ENCODE data around the gene BRDT.
A peak's percentile ranks its signal among the peaks of the same experiment; 100 is the strongest.
"Not testable (repeated sequence)": the region's sequence is repeated elsewhere in the genome, so short reads cannot be mapped to it uniquely, and the experiment has no call there.

BRDT gene

GRCh38 chr1:92016720-92017316 is 67.6 kb downstream of the BRDT start:
- Histone ChIP-seq H3K36me3 (replicated peaks) (no peaks in the 10 kb centered on the region), H3K9me3 (no peaks in the 10 kb centered on the region), H3K4me1 (no peaks in the 10 kb centered on the region), H3K27me3 (ENCODE audit: low read depth) (no peaks in the 10 kb centered on the region), H3K4me3 (no peak overlapping the region)
- DNase-seq (ENCODE audit: low spot score in 2 of 2): no peak
- in situ Hi-C loops (cut with MboI; ENCODE audit: low sequenced_read_pairs): no loop called here

- no peak overlapping the region for H3K4me3 ChIP-seq
- in situ Hi-C loops (cut with MboI; ENCODE audit: low sequenced_read_pairs): no loop called here
- no peaks in the 10 kb centered on the region for H3K36me3 ChIP-seq (replicated peaks)
- H3K9me3 ChIP-seq: no peaks in the 10 kb centered on the region
- no peak for DNase-seq (ENCODE audit: low spot score in 2 of 2)
- H3K27me3 ChIP-seq (ENCODE audit: low read depth): no peaks in the 10 kb centered on the region
- no peaks in the 10 kb centered on the region for H3K4me1 ChIP-seq
Observed at GRCh38 chr1:92017656-92018055, 68.5 kb downstream of the BRDT start.

DNA sequence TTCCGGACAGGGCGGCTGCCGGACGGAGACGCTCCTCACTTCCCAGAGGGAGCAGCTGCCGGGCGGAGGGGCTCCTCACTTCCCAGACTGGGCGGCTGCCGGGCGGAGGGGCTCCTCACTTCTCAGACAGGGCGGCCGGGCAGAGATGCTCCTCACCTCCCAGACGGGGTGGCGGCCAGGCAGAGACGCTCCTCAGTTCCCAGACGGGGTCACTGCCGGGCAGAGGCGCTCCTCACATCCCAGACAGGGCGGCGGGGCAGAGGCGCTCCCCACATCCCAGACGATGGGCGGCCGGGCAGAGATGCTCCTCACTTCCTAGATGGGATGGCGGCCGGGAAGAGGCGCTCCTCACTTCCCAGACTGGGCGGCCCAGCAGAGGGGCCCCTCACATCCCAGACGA is 76.8 kb downstream of the BRDT start:
- H3K4me3 ChIP-seq; H3K9me3 ChIP-seq; in situ Hi-C loops (cut with MboI; ENCODE audit: low sequenced_read_pairs); DNase-seq (ENCODE audit: low spot score in 2 of 2); H3K4me1 ChIP-seq; H3K36me3 ChIP-seq (replicated peaks); H3K27me3 ChIP-seq (ENCODE audit: low read depth): not testable (repeated sequence)

GRCh38 chr1:92026806-92027205 is 77.6 kb downstream of the BRDT start:
- Histone ChIP-seq H3K4me3 (no peak overlapping the region), H3K9me3 (no peaks in the 10 kb centered on the region), H3K27me3 (ENCODE audit: low read depth) (no peaks in the 10 kb centered on the region), H3K4me1 (peaks cover 4% of the 10 kb centered on the region), H3K36me3 (replicated peaks) (no peaks in the 10 kb centered on the region)
- no peak for DNase-seq (ENCODE audit: low spot score in 2 of 2)
- in situ Hi-C loops (cut with MboI; ENCODE audit: low sequenced_read_pairs): no loop called here

DNA sequence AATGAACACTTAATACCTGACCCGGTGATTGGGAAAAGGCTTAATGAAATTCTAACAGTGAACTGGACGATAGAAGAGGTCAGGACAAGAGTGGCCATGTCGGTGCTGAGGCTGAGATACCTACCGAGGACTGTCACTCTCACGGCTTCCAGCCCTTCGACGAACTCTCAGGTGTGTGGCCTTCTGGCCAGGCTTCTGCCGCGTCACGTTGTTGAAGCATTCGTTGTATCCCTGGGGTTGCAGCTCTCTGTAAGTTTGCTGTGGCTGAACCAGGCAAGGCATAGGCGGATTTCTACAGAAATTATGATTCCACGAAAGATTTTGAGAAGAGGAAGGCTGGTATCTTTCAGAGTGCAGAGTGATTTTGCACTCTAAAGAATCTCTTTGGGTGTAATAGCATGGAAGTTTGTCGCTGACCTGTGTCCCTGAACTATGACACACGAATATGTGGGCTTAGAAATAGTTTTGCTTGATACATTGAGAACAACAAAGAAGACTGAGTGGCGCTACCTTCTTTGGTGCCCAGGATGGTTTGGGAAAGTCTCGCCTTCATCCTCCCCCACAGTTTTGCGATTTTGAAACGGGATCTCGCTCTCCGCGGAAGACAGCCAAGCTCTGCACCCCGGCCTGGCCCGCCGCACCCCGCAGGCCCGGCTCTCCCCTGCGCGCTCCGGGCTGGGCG is 80.2 kb downstream of the BRDT start:
- peak overlapping the region; percentile 42 for H3K4me3 ChIP-seq
- H3K27me3 ChIP-seq (ENCODE audit: low read depth): no peaks in the 10 kb centered on the region
- no peak for DNase-seq (ENCODE audit: low spot score in 2 of 2)
- in situ Hi-C loops (cut with MboI; ENCODE audit: low sequenced_read_pairs): no loop called here
- no peaks in the 10 kb centered on the region for H3K36me3 ChIP-seq (replicated peaks)
- no peaks in the 10 kb centered on the region for H3K9me3 ChIP-seq
- H3K4me1 ChIP-seq: peaks cover 4% of the 10 kb centered on the region

GRCh38 chr1:92030656-92031107 is 81.5 kb downstream of the BRDT start:
- Histone ChIP-seq H3K4me1 (peaks cover 4% of the 10 kb centered on the region), H3K36me3 (replicated peaks) (no peaks in the 10 kb centered on the region), H3K4me3 (peak overlapping the region; percentile 42), H3K9me3 (no peaks in the 10 kb centered on the region), H3K27me3 (ENCODE audit: low read depth) (no peaks in the 10 kb centered on the region)
- in situ Hi-C loops (cut with MboI; ENCODE audit: low sequenced_read_pairs): no loop called here
- DNase-seq (ENCODE audit: low spot score in 2 of 2): peak in 1 of 2 experiments; percentile 11

GRCh38 chr1:92031281-92032110 is 82.3 kb downstream of the BRDT start:
- Histone ChIP-seq H3K9me3 (no peaks in the 10 kb centered on the region), H3K4me3 (no peak overlapping the region), H3K36me3 (replicated peaks) (no peaks in the 10 kb centered on the region), H3K4me1 (peaks cover 4% of the 10 kb centered on the region), H3K27me3 (ENCODE audit: low read depth) (no peaks in the 10 kb centered on the region)
- in situ Hi-C loops (cut with MboI; ENCODE audit: low sequenced_read_pairs): no loop called here
- DNase-seq (ENCODE audit: low spot score in 2 of 2): no peak

DNA sequence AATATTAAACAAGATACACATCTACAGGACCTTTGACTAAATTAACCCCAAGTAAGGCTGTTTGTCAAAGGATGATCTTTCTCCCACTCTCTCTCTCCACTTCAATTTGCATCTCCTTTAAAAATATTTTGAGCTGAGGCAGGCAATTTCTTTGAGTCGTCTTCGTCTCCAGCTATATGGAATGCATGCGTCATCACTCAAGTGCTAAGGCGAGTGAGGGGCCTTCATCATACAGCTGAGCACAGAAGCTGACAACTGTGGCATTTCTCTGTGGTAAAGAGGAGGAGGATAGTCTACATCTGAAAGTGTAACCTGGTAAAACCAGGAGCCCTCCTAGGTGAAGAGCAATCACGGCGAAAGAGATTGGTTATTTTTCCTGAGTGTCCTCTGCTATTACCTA is 88.2 kb downstream of the BRDT start:
- no peaks in the 10 kb centered on the region for H3K36me3 ChIP-seq (replicated peaks)
- DNase-seq (ENCODE audit: low spot score in 2 of 2): no peak
- no peaks in the 10 kb centered on the region for H3K4me1 ChIP-seq
- H3K27me3 ChIP-seq (ENCODE audit: low read depth): 0 out of 2 replicates have a peak, but pooled peaks cover 2% of the 10 kb centered on the region
- no peaks in the 10 kb centered on the region for H3K9me3 ChIP-seq
- no peak overlapping the region for H3K4me3 ChIP-seq
- in situ Hi-C loops (cut with MboI; ENCODE audit: low sequenced_read_pairs): no loop called here

DNA sequence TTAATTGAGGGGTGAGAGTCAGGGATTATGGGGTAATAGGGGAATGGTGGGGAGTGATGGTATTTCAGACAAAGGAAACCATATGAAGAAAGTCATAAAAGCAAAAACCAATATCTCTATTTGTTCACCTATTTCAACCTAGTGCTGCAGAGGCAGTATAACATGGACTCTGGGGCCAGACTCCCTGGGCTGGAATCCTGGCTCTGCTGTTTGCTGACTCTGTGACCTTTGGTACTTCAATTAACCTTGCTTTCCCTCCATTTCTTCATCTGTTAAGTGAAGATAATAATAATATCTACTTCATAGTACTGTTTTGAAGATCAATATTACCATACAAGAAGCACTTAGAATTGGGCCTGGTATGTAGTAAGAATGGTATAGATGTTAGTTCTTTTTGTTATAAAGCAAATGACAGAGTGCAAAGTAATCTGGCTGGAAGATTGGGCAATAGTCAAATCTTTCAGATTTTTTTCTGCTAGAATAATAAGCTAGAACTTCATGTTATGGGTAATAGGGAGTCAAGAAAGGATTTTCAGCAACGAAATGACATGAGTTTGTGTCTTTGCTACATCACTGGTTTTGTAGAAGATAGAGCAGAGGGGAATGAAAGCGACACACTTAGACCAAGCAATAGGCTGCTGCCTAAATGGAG is 89.6 kb downstream of the BRDT start:
- H3K4me1 ChIP-seq: no peaks in the 10 kb centered on the region
- H3K36me3 ChIP-seq (replicated peaks): no peaks in the 10 kb centered on the region
- in situ Hi-C loops (cut with MboI; ENCODE audit: low sequenced_read_pairs): no loop called here
- no peak for DNase-seq (ENCODE audit: low spot score in 2 of 2)
- H3K4me3 ChIP-seq: no peak overlapping the region
- H3K9me3 ChIP-seq: no peaks in the 10 kb centered on the region
- H3K27me3 ChIP-seq (ENCODE audit: low read depth): 0 out of 2 replicates have a peak, but pooled peaks cover 2% of the 10 kb centered on the region

- no peak for DNase-seq (ENCODE audit: low spot score in 2 of 2)
- Histone ChIP-seq H3K4me3 (no peak overlapping the region), H3K9me3 (no peaks in the 10 kb centered on the region), H3K27me3 (ENCODE audit: low read depth) (0 out of 2 replicates have a peak, but pooled peaks cover 2% of the 10 kb centered on the region), H3K36me3 (replicated peaks) (no peaks in the 10 kb centered on the region), H3K4me1 (no peaks in the 10 kb centered on the region)
- in situ Hi-C loops (cut with MboI; ENCODE audit: low sequenced_read_pairs): no loop called here
Observed at GRCh38 chr1:92040971-92041370, 91.8 kb downstream of the BRDT start.

DNA sequence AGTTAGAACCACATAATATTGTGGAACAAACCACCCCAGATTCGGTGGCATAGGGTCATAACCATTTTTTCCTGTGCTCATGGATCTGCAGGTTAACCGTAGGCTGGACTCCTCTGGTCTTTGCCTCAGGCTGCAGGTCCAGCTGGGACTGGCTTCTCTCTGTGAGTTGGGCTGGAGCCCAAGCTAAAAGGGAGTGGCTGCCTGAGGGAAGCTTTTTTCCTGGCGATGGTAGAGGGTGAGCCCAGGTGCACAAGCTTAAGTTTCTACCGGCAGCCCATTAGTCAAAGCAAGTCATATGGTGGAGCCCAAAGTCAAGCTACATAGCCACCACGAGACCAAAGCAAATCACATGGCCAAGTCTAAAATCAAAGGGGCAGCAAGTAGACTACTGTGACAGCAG is 94.4 kb downstream of the BRDT start:
- in situ Hi-C loops (cut with MboI; ENCODE audit: low sequenced_read_pairs): no loop called here
- H3K4me1 ChIP-seq: no peaks in the 10 kb centered on the region

GRCh38 chr1:92045766-92046495 is 96.7 kb downstream of the BRDT start:
- H3K4me1 ChIP-seq: no peaks in the 10 kb centered on the region
- no peaks in the 10 kb centered on the region for H3K9me3 ChIP-seq
- in situ Hi-C loops (cut with MboI; ENCODE audit: low sequenced_read_pairs): no loop called here
- H3K36me3 ChIP-seq (replicated peaks): no peaks in the 10 kb centered on the region
- no peak for DNase-seq (ENCODE audit: low spot score in 2 of 2)
- H3K27me3 ChIP-seq (ENCODE audit: low read depth): peaks cover 9% of the 10 kb centered on the region; the same call in 1 of the 2 replicates
- no peak overlapping the region for H3K4me3 ChIP-seq

More for the DNA sequence above, 94.4 kb downstream of the BRDT start:
- H3K27me3 ChIP-seq (ENCODE audit: low read depth): 0 out of 2 replicates have a peak, but pooled peaks cover 5% of the 10 kb centered on the region
- H3K4me3 ChIP-seq: no peak overlapping the region
- H3K9me3 ChIP-seq: no peaks in the 10 kb centered on the region
- no peak for DNase-seq (ENCODE audit: low spot score in 2 of 2)
- no peaks in the 10 kb centered on the region for H3K36me3 ChIP-seq (replicated peaks)

DNA sequence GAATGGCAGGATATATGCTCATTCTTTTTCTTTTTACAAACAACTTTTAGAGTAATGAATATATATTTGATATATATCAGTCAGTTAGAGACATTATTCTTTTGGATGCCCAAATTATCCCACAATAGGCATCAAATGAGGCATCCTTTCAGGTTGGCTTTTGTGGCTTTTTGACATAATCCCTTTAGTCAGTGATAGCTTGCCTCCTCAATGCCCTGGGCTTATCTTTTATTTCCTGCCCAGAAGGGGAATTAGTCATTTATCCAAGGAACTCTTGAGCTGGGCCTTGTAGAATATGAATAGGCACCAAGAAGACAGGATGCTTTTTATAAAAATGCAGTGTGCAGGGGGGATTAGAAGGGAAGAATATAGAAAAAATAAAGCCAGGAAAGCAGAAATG is 102.7 kb downstream of the BRDT start:
- Histone ChIP-seq H3K27me3 (ENCODE audit: low read depth) (peaks cover 26% of the 10 kb centered on the region), H3K4me3 (no peak overlapping the region), H3K9me3 (no peaks in the 10 kb centered on the region), H3K36me3 (replicated peaks) (no peaks in the 10 kb centered on the region), H3K4me1 (no peaks in the 10 kb centered on the region)
- DNase-seq (ENCODE audit: low spot score in 2 of 2): peak in 1 of 2 experiments; percentile 27
- in situ Hi-C loops (cut with MboI; ENCODE audit: low sequenced_read_pairs): no loop called here

All from HAP-1 (cell line).